CD8-positive, alpha-beta memory T cell (primary cell): ENCODE measurements around the gene RAD51B. TPM values are rescaled to one million over a fixed set of nuclear protein-coding genes. Genes with fewer than 3 reads are reported as not detected.

Experiments
- CTCF ChIA-PET: fragments of 350-600 bp; sonication (Branson Sonifier 250); formaldehyde crosslinking; loops from one replicate; lab custom pipeline; 2021; ENCODE audit warnings: antibody characterized with exemption; lab: Charles Lee
- POLR2A ChIA-PET: fragments of 350-600 bp; sonication (Branson Sonifier 250); formaldehyde crosslinking; loops from one replicate; lab custom pipeline; 2021; ENCODE audit warnings: antibody characterized with exemption; lab: Charles Lee
- DNase-seq, 5 donors: peaks; one replicate each; pipeline versions ENCODE4 v3.0.0 to v3.0.0-alpha.2; 2020 to 2022; ENCODE audit warnings: mixed read lengths in 1 of 5
- H3K27ac ChIP-seq: one replicate; pipeline ENCODE4 v1.7.0; 2013; ENCODE audit warnings: low read depth, mild to moderate bottlenecking, low read length, moderate library complexity
- H3K27me3 ChIP-seq: 2 replicates; pipeline ENCODE4 v1.7.0; 2013; ENCODE audit warnings: low read length, mild to moderate bottlenecking; ENCODE audit not compliant: insufficient read depth, poor library complexity, severe bottlenecking
- H3K36me3 ChIP-seq: 2 replicates; pipeline ENCODE4 v1.7.0; 2013; ENCODE audit warnings: mild to moderate bottlenecking, low read length, moderate library complexity; ENCODE audit not compliant: insufficient read depth
- H3K4me1 ChIP-seq: 2 replicates; pipeline ENCODE4 v1.7.0; 2013; ENCODE audit warnings: mild to moderate bottlenecking, low read length, moderate library complexity; ENCODE audit not compliant: insufficient read depth
- H3K4me3 ChIP-seq: 2 replicates; pipeline ENCODE4 v1.7.0; 2013; ENCODE audit warnings: mild to moderate bottlenecking, low read length
- H3K9me3 ChIP-seq: 2 replicates; pipeline ENCODE4 v1.7.0; 2013; ENCODE audit warnings: mild to moderate bottlenecking, low read length
- H3K27ac Mint-ChIP-seq, 8 donors: one replicate each; pipeline ENCODE4 v1.8.0; 2020 to 2021; ENCODE audit warnings: mixed read lengths in 8 of 8, mild to moderate bottlenecking in 6 of 8, inconsistent platforms in 3 of 8, moderate library complexity in 3 of 8
- H3K27me3 Mint-ChIP-seq, 2 donors: one replicate each; pipeline ENCODE4 v1.8.0; 2020 to 2021; ENCODE audit warnings: mixed read lengths in 2 of 2, mild to moderate bottlenecking in 1 of 2, moderate library complexity in 1 of 2
- H3K36me3 Mint-ChIP-seq, 3 donors: one replicate each; pipeline ENCODE4 v1.8.0; 2020 to 2021; ENCODE audit warnings: mixed read lengths in 3 of 3, inconsistent platforms in 1 of 3, mild to moderate bottlenecking in 1 of 3
- H3K4me1 Mint-ChIP-seq, 3 donors: one replicate each; pipeline ENCODE4 v1.8.0; 2020 to 2021; ENCODE audit warnings: mixed read lengths in 3 of 3, inconsistent platforms in 1 of 3, mild to moderate bottlenecking in 1 of 3
- H3K4me3 Mint-ChIP-seq, 7 donors: one replicate each; pipeline ENCODE4 v1.8.0; 2020 to 2021; ENCODE audit warnings: mixed read lengths in 7 of 7, mild to moderate bottlenecking in 6 of 7, moderate library complexity in 4 of 7, inconsistent platforms in 2 of 7
- H3K9me3 Mint-ChIP-seq, 5 donors: one replicate each; pipeline ENCODE4 v1.8.0; 2020 to 2022; ENCODE audit warnings: mixed read lengths in 5 of 5, mild to moderate bottlenecking in 3 of 5, moderate library complexity in 2 of 5, inconsistent platforms in 1 of 5
- polyA plus RNA-seq: library from polyadenylated mRNA; unstranded; fragments of 300-500 nt; fragmentation: Illumina TruSeq; gene quantifications from one replicate; pipeline ENCODE4 v1.2.3, GENCODE V29; 2021
- total RNA-seq, 2 experiments: library from RNA; stranded (reverse); gene quantifications; one replicate each; pipeline ENCODE4 v1.2.3, GENCODE V29; 2021

The RAD51B gene
- total and polyA plus RNA-seq, 3 experiments from 2014 or later = 15.7 to 22.9 (median 17.4) TPM

GRCh38 chr14:68269136-68269927 is 449.8 kb downstream of the RAD51B start:
- Mint-ChIP-seq H3K36me3 (no peaks in the 10 kb centered on the region), H3K27ac (peak overlapping the region in 6 of 8 donors; percentile 12 to 85 (median 77)), H3K9me3 (no peaks in the 10 kb centered on the region), H3K4me3 (peak overlapping the region in 2 of 7 donors; percentile 0 to 36), H3K27me3 (no peaks in the 10 kb centered on the region), H3K4me1 (peaks cover 29 to 41% (median 31%) of the 10 kb centered on the region in 3 donors)
- H3K4me3 ChIP-seq = no peak overlapping the region
- CTCF ChIA-PET = interaction anchor here (0.6 kb wide), 1 partner anchor 246 kb away, joined by 3 read pairs; no protein-coding TSS in a partner anchor
- no peaks in the 10 kb centered on the region for H3K9me3 ChIP-seq
- H3K27ac ChIP-seq = no peak overlapping the region
- peaks cover 28% of the 10 kb centered on the region for H3K4me1 ChIP-seq
- H3K27me3 ChIP-seq = no peaks in the 10 kb centered on the region
- no peak for DNase-seq
- H3K36me3 ChIP-seq = no peaks in the 10 kb centered on the region
- POLR2A ChIA-PET = no interaction called here

DNA sequence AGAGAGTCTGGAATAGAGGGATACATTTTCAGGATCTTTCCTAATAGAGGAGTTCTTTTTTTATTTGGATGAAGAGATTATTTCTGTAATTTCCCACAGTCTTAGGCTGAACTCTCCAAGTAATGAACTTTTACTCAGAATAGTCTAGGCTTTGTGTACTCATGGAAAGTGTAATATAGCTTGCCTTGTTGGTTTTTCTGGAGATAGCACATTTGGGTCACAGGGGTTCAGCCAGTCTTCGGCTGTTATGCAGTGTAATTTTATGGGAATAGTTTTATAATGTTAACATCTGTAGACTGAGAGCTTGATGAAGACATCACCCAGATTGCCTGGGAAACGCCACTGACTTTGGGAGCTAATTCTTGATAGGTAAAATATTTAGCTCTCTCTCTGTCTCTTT is 450.8 kb downstream of the RAD51B start:
- no peak for DNase-seq
- Mint-ChIP-seq H3K4me3 (no peak overlapping the region), H3K4me1 (peaks cover 37 to 51% (median 40%) of the 10 kb centered on the region in 3 donors), H3K27ac (peak overlapping the region in 1 of 8 donors; percentile 1), H3K27me3 (no peaks in the 10 kb centered on the region), H3K9me3 (no peaks in the 10 kb centered on the region), H3K36me3 (no peaks in the 10 kb centered on the region)
- H3K4me3 ChIP-seq = no peak overlapping the region
- CTCF ChIA-PET = interaction anchor here (1.7 kb wide), 1 partner anchor 13 kb away, joined by 7 read pairs; no protein-coding TSS in a partner anchor
- H3K27me3 ChIP-seq = no peaks in the 10 kb centered on the region
- H3K27ac ChIP-seq = no peak overlapping the region
- no peaks in the 10 kb centered on the region for H3K36me3 ChIP-seq
- H3K9me3 ChIP-seq = no peaks in the 10 kb centered on the region
- H3K4me1 ChIP-seq = peaks cover 39% of the 10 kb centered on the region
- POLR2A ChIA-PET = no interaction called here

GRCh38 chr14:68271913-68272391 is 452.4 kb downstream of the RAD51B start:
- Mint-ChIP-seq H3K4me1 (peaks cover 42 to 59% (median 49%) of the 10 kb centered on the region in 3 donors), H3K4me3 (peak overlapping the region in 1 of 7 donors; percentile 26)
- POLR2A ChIA-PET = no interaction called here

GRCh38 chr14:68273413-68273812 is 453.8 kb downstream of the RAD51B start:
- Mint-ChIP-seq H3K4me3 (no peak overlapping the region), H3K36me3 (no peaks in the 10 kb centered on the region), H3K9me3 (no peaks in the 10 kb centered on the region), H3K27me3 (no peaks in the 10 kb centered on the region), H3K27ac (no peak overlapping the region), H3K4me1 (peaks cover 32 to 45% (median 37%) of the 10 kb centered on the region in 3 donors)
- H3K27ac ChIP-seq = no peak overlapping the region
- H3K27me3 ChIP-seq = no peaks in the 10 kb centered on the region
- ChIA-PET POLR2A (no interaction called here), CTCF (interaction anchor here (1.1 to 1.4 kb wide), 2 partner anchors 10 to 543 kb away, joined by 3 to 4 read pairs; no protein-coding TSS in a partner anchor)
- H3K4me1 ChIP-seq = peaks cover 33% of the 10 kb centered on the region
- no peaks in the 10 kb centered on the region for H3K9me3 ChIP-seq
- H3K36me3 ChIP-seq = no peaks in the 10 kb centered on the region
- DNase-seq = no peak
- no peak overlapping the region for H3K4me3 ChIP-seq

More at GRCh38 chr14:68271913-68272391, 452.4 kb downstream of the RAD51B start:
- DNase-seq = no peak
- H3K27me3 Mint-ChIP-seq = no peaks in the 10 kb centered on the region
- Histone ChIP-seq H3K36me3 (no peaks in the 10 kb centered on the region), H3K4me1 (peaks cover 46% of the 10 kb centered on the region), H3K4me3 (no peak overlapping the region), H3K27me3 (no peaks in the 10 kb centered on the region), H3K9me3 (no peaks in the 10 kb centered on the region), H3K27ac (no peak overlapping the region)
- H3K9me3 Mint-ChIP-seq = no peaks in the 10 kb centered on the region
- H3K27ac Mint-ChIP-seq = peak overlapping the region in 3 of 8 donors; percentile 4 to 44 (median 7)
- CTCF ChIA-PET = interaction anchor here (1.4 to 1.7 kb wide), 2 partner anchors 12 to 23 kb away, joined by 4 to 7 read pairs; no protein-coding TSS in a partner anchor
- no peaks in the 10 kb centered on the region for H3K36me3 Mint-ChIP-seq

- H3K9me3 ChIP-seq = no peaks in the 10 kb centered on the region
- H3K27me3 ChIP-seq = no peaks in the 10 kb centered on the region
- no peaks in the 10 kb centered on the region for H3K27me3 Mint-ChIP-seq
- H3K4me3 Mint-ChIP-seq = no peak overlapping the region
- ChIA-PET CTCF (interaction anchor here (1.1 kb wide), 1 partner anchor 542 kb away, joined by 4 read pairs; no protein-coding TSS in a partner anchor), POLR2A (no interaction called here)
- no peaks in the 10 kb centered on the region for H3K36me3 Mint-ChIP-seq
- no peak for DNase-seq
- H3K27ac ChIP-seq = no peak overlapping the region
- H3K27ac Mint-ChIP-seq = peak overlapping the region in 5 of 8 donors; percentile 18 to 73 (median 59)
- peaks cover 24% of the 10 kb centered on the region for H3K4me1 ChIP-seq
- H3K4me1 Mint-ChIP-seq = peaks cover 20 to 32% (median 24%) of the 10 kb centered on the region in 3 donors
- no peak overlapping the region for H3K4me3 ChIP-seq
- no peaks in the 10 kb centered on the region for H3K36me3 ChIP-seq
- H3K9me3 Mint-ChIP-seq = no peaks in the 10 kb centered on the region
Observed at GRCh38 chr14:68274725-68275124, 455.1 kb downstream of the RAD51B start.

GRCh38 chr14:68278576-68279436 is 459.2 kb downstream of the RAD51B start:
- H3K4me1 ChIP-seq = peaks cover 50% of the 10 kb centered on the region
- no peak overlapping the region for H3K4me3 Mint-ChIP-seq
- ChIA-PET POLR2A (interaction anchor here (0.6 kb wide), 1 partner anchor 404 kb away, joined by 3 read pairs; no protein-coding TSS in a partner anchor), CTCF (no interaction called here)
- peaks cover 42 to 52% (median 43%) of the 10 kb centered on the region in 3 donors for H3K4me1 Mint-ChIP-seq
- no peaks in the 10 kb centered on the region for H3K36me3 Mint-ChIP-seq
- H3K27ac Mint-ChIP-seq = peak overlapping the region in 1 of 8 donors; percentile 33
- H3K9me3 Mint-ChIP-seq = no peaks in the 10 kb centered on the region
- H3K27ac ChIP-seq = no peak overlapping the region
- no peaks in the 10 kb centered on the region for H3K36me3 ChIP-seq
- H3K27me3 ChIP-seq = no peaks in the 10 kb centered on the region
- H3K27me3 Mint-ChIP-seq = no peaks in the 10 kb centered on the region
- H3K4me3 ChIP-seq = no peak overlapping the region
- DNase-seq = no peak
- H3K9me3 ChIP-seq = no peaks in the 10 kb centered on the region

DNA sequence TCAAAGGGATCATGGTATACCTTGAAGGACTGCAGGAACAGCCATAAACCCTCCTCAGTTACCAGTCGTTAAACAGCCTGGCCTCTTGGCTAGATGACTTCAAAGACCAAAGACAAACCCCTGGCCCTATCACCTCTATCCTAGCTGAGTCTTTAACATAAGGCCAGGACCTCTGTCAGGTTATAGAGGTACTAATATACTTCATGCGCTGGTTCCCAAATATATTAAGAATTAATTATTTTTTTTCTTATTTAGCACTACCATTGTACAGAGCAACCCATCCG is 459.8 kb downstream of the RAD51B start:
- DNase-seq = no peak
- ChIA-PET CTCF (no interaction called here), POLR2A (interaction anchor here (0.6 kb wide), 1 partner anchor 403 kb away, joined by 3 read pairs; no protein-coding TSS in a partner anchor)
- H3K9me3 Mint-ChIP-seq = no peaks in the 10 kb centered on the region
- Histone ChIP-seq H3K36me3 (no peaks in the 10 kb centered on the region), H3K4me3 (no peak overlapping the region), H3K4me1 (peaks cover 55% of the 10 kb centered on the region), H3K27me3 (no peaks in the 10 kb centered on the region), H3K9me3 (no peaks in the 10 kb centered on the region), H3K27ac (no peak overlapping the region)
- no peak overlapping the region for H3K27ac Mint-ChIP-seq
- peaks cover 47 to 53% (median 48%) of the 10 kb centered on the region in 3 donors for H3K4me1 Mint-ChIP-seq
- no peaks in the 10 kb centered on the region for H3K36me3 Mint-ChIP-seq
- H3K27me3 Mint-ChIP-seq = no peaks in the 10 kb centered on the region
- H3K4me3 Mint-ChIP-seq = no peak overlapping the region
